NK-92 (cell line): Measurements from ENCODE around the gene XAGE3.
"Not testable (repeated sequence)": the region's sequence is repeated elsewhere in the genome, so short reads cannot be mapped to it uniquely, and the experiment has no call there.

ENCODE experiments used
- DNase-seq: peaks from one replicate; lab custom pipeline; 2025; ENCODE audit not compliant: unreplicated experiment; lab: John Stamatoyannopoulos, UW

Gene XAGE3, protein sequence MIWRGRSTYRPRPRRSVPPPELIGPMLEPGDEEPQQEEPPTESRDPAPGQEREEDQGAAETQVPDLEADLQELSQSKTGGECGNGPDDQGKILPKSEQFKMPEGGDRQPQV

DNA sequence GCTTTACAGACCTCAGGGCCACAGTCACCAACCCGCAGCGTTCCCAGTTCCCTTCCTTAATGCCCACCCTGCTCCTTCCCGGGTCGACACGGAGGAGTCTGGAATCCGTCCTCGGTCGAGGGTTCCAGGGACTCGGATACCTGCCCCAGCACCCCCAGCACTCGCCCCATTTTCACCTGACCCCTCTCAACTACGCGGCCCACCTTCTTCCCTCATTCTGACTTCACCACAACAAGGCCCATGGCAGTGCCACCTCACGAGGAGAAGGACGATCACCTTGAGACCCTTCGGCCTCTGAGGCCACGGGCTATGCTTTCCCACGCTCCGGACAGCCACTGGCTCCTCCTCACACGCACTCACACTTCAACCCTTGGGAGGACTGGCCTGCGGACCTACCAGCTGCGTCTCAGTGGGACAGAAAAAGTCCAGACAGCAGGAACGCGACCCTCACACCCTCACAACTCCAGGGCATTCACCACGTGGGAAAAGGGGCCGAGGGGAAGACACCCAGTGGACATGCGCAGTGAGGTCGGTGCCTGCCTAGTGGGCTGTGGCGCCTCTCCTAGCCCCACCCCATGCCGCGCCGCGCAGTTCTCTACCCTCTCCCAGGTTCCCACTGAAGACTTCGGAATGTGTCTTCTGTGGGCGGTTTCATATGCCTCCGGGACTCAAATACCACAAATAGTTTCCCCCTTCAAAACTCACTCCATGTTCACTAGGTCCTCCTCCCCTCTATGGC, at the start of gene XAGE3:
Gene XAGE3, minus strand, starts transcription at position 474 of the 739 bp plus-strand sequence. CDS start 950 bp downstream, outside the sequence.
- DNase-seq = no peak

DNA sequence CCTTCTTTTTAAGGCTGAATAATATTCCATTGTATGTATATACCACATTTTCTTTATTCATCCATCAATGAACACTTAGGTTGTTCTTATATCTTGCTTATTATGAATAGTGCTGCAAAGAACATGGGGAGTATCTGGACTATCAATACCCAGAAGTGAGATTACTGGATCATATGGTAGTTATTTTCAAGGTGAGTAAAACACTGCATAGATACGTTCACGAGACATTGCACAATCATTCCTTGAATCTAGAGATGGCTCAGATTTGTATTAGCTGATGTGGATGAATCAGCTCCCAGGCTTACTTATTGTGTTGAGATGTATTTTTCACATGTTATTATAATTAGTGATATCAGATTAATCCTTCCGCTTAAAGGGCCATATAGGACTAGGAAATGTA, 46.8 kb upstream of the XAGE3 start:
- DNase-seq = not testable (repeated sequence)

DNA sequence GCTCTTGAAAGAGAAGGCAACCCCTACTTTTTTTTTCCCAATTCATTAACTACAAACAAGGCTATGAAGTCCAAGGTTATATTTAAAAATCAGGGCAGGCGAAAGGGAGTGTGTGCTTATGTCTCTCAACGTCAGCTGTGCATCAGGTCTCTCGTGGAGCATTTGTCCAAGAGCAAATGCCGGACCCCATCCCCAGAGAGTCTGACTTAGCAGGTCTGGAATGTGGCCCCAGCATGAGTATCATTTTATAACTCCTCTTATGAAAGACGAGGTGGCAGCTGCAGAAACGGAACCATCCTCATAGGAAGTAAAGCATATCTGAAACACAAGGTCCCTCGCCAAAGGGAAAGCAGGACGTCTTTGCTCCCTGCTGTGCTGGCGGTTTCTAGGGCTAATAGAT, 45.8 kb upstream of the XAGE3 start:
- not testable (repeated sequence) for DNase-seq

DNA sequence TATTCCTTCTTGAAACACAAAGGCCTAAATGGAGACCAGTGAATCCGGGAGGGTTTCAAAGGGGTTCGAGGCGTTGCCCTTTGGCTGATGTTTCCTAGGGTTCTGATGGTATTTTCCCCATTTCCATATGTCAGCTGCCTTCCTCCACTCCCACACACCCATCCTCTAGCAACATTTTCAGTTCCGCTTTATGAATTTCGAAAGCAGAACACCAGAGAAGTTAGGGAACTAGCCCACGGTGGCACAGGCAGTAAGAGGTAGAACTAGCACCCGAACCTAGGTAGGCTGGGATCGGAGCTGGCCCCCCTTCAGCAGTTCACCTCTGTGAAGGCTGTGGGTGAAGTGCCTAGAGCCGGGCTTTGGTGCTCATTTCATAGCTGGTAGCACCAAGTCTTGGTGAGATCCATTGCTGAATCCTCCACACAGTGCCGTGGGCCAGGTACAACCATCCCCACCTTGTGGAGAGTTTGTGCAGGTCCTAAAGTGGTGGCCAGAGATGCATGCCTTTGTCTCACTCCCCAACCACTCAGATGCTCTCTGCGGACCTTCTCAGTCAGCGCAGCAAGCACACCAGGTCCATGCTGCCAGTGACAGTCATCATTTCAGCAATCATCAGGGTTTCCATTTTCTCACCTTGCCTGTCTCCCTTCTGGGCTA, 41.6 kb upstream of the XAGE3 start:
- DNase-seq = not testable (repeated sequence)

DNA sequence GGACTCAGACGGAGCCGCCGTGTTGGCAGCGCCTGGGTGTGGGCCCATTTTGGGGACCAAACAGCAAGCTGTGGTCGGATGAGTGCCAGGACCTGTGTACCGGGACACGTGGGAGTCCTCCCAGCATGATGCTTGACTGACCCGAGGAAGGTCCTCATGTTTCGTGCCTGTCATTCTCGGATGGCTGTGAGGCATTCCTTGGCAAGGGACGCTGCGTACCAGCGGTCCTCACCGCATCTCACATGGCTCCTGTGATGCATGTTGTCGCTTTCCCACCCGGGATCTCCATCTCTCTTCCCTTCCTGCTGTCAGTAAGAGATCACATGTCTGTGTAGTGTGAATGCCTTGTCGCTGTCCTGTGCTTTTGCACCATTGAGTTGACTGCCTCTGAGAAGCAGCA, 40.0 kb upstream of the XAGE3 start:
- not testable (repeated sequence) for DNase-seq

DNA sequence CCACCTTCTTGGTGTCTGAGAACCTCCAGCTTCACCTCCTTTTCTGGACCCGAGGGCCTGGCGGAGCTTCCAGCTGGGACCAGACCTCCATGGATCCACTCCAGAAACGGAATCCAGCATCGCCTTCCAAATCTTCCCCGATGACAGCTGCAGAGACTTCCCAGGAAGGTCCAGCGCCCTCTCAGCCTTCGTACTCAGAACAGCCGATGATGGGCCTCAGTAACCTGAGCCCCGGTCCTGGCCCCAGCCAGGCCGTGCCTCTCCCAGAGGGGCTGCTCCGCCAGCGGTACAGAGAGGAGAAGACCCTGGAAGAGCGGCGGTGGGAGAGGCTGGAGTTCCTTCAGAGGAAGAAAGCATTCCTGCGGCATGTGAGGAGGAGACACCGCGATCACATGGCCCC, 39.3 kb upstream of the XAGE3 start:
- not testable (repeated sequence) for DNase-seq

DNA sequence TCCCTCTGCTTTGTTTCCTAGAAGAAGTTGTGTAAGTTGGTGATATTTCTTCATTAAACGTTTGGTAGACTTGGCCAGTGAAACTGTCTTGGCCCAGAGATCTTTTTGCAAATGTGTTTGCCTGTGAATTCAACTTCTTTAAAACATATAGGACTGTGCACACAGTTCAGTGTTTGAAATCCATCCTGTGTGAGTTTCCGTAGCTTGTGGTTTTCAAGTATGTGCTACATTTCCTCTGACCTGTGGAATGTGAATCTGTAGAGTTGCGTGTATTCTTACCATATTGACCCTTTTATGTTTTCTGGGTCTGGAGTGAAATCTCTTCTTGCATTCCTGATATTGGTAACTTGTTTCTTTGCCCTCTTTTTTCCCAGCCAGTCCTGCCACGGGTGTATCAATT, 38.2 kb upstream of the XAGE3 start:
- not testable (repeated sequence) for DNase-seq

DNA sequence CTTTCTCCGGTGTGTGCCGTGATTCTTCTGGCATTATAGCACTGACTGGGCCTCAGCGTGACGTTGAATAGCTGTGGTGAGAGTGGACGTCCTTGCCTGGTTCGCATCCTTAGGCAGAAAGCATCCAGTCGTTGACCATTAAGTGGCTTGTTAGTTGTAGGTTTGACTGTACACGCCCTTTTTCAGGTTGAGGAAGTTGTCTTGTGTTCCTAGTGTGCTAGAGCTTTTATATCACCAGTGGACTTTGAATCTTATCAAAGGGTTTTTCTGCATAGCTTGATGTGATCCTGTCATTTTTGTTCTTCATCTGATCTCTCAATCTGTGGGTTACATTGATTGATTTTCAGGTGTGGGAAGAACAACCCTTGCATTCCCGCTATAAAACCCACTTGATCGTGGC, 37.6 kb upstream of the XAGE3 start:
- not testable (repeated sequence) for DNase-seq

DNA sequence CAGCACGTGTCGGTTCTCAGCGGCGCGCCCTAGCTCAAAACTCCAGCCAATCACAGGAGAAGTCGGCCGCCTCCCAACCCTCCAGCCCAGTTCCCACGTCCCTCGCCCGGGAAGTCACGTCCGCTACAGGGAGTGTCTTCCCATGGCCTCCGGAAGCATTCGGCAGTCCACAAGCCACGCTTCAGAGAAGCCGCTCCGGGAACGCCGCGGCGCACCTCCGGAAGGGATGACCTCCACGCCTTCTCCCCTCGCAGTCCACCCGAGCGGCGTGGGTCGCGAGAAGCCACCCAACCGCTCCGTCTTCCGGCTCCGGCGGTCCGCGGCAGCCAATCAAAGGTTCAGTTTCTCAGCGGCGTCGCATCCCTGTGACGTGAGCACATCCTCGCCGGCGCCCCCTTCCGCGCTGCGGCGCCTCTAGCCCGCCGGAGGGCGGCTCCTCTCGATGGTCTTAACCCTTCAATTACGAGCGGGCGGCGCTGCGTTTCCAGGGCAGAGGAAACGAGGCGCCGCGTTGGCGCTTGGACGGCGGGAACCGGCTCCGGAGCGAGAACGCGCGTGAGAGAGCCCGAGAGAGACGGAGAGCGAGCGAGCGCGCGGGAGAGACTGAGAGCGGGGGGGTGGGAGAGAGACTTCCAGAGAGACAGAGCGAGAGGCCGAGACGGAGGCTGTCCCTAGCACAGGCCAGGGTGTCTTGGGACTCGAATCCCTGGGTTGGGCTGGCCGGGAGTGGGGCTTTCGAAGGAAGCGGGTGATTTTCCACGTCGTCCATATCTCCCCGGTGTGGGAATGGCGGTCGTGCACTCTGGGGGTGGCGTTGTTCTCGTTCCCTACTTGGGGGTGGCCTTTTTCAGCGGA, 29.2 kb upstream of the XAGE3 start, which contains the start of gene FAM156B:
Gene FAM156B, plus strand, starts transcription at position 476 of the 855 bp plus-strand sequence. CDS start 9,896 bp downstream, outside the sequence.
- DNase-seq = not testable (repeated sequence)

DNA sequence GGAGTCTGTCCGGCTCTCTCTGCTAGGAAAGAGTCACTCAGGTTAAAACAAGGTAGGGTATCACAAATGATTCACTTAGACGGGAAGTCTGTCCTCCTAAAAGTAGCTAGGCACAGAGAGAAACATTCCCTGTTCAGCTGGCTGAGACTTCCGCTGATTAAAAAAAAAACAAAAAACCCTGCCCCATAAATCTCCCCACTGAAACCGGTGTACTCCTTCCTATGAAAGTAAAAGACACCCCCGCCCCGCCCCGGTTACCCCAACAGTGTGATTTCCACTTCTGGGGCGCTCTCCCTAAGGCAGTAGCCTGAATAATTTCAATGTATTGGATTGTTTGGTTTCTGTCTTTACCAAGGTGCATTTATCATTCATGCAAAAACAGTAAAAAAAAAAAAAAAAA, 28.6 kb upstream of the XAGE3 start:
- not testable (repeated sequence) for DNase-seq

DNA sequence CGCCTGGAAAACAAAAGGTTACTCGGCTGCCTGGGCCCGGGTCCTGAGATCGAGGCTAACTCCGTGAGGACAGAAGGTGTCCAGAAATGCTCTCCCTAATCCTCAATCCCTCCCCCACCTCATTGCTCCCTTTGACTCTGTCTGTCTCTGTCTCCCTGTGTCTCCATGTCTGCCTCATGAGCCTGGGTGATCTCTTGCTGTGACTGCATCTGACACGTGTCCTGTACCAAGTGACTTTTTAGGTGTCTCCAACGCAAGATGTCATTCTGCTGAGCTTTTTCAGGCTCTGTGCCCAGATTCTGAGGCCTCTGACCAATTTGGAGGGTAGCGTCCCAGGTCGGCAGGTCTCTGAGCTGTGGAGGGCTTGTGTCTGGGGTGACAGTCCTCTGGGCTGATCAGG, 20.2 kb upstream of the XAGE3 start:
- DNase-seq = not testable (repeated sequence)

DNA sequence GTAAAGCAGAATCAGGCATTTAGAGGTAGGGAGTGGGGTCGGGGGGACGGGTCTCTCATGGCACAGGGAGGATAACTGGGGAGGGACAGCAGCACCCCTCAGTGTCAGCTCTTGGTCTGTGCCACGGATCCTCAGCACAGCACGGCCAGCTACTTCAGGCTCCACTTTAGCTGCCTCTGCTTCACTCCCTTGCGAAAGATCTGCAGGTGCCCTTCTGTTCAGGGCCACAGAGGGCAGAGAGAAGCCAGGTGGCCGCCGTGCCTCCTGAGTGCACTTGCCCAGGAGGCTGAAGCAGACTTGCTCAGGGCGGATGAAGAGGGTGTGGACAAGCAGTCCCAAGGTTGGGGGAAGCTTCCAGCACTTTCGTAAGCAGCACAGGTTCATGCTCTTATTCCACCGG, 19.6 kb upstream of the XAGE3 start:
- not testable (repeated sequence) for DNase-seq

DNA sequence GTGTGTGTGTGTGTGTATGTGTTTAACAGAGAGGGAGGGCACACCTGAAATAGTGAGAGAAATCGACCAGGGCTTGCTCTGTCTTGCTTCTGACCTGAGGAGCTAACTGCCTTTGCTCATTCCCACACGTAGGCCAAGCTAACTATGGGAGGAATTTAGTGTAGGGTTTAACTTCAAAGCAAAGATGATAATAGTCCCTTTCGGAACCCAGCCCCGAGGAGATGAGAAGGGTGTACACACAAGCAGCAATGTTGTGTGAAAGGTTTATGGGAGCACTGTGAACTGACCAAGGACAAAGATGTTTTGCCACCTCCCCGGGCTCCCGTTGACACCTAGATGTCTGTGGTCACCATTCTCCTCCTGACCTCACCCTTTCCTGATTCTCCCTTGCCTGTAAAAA, 8.5 kb upstream of the XAGE3 start:
- not testable (repeated sequence) for DNase-seq

DNA sequence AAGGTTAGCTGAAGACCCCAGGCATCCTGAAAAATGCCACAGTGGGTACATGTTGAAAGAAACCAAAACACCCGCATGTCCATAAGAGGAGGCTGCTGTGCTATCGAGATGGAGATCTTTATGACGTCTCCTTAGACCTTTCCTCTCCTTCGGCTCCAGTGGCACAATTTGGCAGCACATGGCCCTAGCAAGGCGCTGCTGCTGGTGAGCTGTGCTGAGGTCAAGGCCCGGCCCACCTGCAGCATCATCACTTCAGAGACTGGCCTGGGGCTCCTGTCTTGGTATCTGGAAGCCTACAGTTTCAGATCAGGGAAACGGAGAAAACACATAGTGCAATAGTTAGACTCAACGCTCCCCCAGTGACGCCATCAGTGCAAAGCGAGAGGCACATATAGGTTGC, 7.6 kb upstream of the XAGE3 start:
- DNase-seq = not testable (repeated sequence)

DNA sequence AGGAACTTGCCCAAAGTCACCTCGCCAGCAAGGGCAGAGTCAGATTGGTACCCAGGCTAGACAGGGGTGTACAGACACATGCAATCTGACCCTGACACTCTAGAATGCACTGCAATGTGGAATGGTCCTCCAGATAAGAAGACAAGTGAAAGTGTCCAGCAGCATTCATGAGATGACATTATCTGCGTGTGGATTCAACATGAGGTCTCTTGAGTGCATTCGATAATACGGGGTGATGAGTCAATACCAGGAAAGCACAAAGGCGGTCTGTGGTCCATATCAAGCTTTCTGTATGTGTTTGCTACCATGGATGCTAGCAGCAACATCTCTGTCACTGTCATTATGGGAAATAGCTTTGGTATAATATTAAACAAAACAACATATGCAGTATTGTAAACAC, 6.8 kb upstream of the XAGE3 start:
- no peak for DNase-seq

DNA sequence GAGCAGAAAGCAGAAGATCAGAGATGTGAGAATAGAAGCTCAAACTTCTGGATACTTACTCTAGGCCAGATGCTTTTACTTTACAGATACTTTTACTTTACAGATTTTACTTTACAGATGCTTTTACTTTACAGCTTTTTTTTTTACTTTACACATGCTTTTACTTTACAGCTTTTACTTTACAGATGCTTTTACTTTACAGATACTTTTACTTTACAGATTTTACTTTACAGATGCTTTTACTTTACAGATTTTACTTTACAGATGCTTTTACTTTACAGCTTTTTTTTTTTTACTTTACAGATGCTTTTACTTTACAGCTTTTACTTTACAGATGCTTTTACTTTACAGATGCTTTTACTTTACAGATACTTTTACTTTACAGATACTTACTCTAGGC, 5.9 kb upstream of the XAGE3 start:
- DNase-seq = not testable (repeated sequence)

DNA sequence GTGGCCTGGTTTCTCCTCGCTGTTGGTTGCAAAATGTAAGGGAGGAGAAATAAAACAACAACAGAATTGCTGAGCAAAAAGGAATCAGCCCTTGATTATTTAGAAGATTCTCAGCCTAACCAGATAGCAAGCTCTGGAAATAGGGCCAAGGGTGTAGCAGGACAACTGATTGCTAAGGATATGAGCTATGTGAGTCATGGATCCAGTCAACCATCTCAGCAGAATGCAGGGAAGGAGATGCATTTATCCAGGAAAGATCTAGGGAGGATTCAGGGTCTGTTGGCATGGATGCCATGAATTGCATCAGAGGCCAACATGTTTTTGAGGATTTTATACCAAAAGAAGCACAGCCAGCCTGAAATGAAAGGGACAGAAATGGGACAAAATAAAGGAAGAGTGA, 2.2 kb upstream of the XAGE3 start:
- no peak for DNase-seq

DNA sequence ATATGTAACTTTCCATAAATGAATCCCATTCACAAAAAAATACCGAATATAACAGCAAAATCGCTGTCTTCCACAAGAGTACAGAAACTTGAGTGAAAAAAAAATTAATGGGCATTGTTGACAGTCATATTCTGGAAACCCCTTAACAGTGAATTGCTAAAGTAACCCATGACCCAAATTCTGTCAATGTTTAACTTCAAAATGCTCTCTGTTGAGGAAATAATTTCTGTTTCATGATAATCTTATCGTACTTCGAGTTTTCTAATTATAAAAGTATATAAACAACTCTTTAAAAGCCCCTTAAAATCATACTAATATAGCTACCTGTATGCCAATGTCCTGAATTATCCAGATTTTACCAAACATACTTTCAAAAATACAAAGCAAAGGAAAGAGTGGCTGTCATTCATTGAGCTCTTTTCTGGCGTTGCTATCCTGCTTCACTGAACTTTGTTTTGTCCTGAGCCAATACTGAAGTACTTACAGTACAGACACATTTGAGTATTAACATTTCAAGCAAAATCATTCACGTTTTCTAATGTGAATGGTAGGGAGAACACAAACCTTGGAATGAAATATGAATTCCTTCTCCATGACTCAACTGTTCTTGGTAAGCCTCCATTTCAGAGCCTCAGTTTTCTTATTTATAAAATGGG, 2.4 kb downstream of the XAGE3 start:
- no peak for DNase-seq

DNA sequence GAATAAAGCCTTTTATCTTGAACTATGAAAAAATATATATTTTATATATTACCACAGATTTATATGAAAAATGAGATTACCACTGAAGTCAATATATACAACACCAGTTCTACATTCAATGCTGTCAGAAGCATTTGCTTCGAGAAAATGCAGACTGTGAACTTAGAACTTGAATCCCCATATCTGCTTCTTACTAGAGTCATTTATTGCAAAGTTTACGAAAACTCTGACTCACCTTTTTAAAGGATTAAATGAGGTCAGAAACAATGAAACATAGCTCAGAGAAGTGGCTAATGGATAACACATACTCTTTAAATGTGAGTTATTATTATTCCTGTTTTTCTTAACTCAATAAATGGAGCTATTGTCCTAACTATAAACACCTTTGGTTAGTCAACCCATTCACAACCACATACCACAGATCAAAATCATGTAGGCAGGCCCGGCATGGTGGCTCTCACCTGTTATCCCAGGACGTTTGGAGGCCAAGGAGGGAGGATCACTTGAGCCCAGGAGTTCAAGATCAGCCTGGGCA, 10.8 kb downstream of the XAGE3 start:
- not testable (repeated sequence) for DNase-seq

DNA sequence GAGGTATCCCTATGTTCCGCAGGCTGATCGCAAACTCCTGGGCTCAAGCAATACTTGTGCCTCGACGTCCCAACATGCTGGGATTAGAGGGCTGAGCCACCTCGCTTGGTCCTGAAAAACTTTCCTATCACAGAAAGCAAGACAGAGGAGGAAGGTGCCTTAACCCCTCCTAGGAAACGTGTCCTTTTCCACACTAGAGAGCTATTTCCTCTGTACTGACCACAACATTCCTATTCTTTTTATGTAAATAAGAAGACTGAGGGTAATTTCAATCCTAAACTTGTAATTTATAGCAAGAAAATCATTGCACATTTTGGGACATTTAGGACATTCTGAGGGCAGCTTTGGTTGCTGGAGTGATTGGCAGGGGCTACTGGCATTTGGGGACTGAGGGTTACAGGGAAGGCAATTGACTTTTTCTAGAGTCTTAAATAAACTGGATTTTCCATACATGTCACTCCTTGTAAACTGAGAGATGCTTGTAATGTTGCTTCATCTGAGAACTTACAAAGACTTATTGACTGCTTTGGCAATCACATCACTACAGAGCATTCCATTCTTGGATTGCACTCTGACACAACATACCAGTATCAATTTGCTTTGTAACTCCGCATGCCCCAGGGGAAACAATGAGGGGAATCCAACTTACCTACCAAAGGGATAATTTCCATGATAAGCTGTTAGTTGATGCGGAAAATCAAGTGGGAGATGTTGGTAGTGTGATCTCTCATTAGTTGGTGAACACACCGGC, 15.6 kb downstream of the XAGE3 start:
- DNase-seq = no peak
